CD4-positive, alpha-beta T cell treated with Interferon alpha-2 for 1 hour (primary cell): ENCODE results near the gene SH2B2.
A peak's percentile ranks its signal among the peaks of the same experiment; 100 is the strongest.

Experiments
- DNase-seq, 2 donors: peaks; one replicate each; pipeline ENCODE4 v3.0.0-alpha.2; 2020 to 2022

SH2B2 gene

GRCh38 chr7:102268635-102269034 is 18.0 kb upstream of the SH2B2 start:
- no peak for DNase-seq

DNA sequence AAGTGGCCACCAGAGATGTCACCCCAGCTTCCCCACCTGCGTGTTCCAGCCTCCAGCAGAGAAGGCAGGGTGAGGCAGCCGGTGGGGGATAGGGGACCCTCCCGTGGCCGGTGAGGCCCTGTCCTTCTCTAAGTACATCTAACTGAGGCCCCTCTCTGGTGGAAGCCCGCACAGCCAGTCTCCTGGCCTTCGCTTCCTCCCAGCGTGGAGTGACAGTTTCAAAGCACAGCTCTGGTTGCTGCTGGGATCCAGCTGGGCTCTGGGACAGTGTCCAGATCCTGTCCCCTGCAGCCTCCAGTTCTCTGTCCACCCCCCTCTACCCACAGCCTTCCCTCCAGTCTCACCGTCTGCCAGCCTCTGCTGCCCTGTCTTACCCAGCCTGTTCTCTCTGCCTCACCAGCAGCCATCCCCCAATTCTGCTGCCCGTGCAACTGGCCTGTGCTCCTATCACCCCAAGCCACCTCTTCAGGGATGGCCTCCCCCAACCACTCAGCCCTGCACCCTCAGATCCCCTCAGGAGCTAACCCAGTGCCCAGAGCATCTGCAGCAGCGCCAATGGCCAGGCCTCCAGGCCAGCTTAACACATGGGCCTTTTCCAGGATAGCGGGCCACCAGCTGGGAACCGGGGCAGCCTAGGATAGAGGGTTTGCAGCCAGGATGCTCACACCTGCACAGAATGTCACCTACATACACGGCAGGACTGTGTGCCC is 16.3 kb upstream of the SH2B2 start:
- no peak for DNase-seq

GRCh38 chr7:102271158-102271798 is 15.4 kb upstream of the SH2B2 start:
- no peak for DNase-seq

DNA sequence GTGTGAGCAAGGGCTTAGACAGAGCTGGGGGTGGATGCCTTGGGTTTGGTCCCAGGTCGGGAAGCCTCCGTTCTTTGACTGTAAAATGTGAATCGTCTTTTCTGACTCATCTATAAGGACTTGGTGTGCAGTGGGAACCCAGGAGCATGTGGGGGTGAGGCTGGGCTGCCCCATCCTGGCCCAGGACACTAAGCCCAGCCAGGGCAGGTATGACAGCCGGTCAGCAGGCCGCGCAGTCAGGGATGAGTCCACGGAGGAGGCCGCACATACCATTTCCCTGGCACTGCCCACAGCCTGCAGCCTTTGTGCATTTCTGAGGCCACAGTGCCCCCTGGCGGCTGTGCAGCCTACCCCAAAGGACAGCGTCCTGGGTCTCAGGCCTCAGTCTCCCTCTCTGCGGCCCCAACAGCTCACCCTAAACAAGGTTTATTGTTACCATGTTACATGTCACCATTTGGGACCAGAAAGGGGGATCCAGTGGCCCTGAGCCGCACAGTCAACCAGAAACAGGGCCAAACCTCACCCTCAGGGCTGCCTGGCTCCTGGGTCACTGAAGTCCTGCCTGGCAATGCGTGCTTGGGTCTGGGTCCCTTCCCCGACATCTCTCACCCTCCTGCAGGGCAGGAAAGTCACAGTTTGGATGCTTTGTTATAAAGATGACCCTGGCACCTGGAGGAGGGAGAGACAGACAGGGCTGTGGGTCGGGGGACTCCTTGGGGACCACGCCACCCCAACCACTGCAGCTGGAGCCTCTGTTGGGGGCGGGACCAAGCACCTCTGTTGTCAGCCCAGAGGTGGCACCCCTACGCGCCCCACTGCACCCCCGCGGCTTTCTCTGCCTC is 14.4 kb upstream of the SH2B2 start:
- peak; percentile 62 to 73 for DNase-seq

GRCh38 chr7:102272917-102273748 is 13.5 kb upstream of the SH2B2 start:
- DNase-seq, result no peak

DNA sequence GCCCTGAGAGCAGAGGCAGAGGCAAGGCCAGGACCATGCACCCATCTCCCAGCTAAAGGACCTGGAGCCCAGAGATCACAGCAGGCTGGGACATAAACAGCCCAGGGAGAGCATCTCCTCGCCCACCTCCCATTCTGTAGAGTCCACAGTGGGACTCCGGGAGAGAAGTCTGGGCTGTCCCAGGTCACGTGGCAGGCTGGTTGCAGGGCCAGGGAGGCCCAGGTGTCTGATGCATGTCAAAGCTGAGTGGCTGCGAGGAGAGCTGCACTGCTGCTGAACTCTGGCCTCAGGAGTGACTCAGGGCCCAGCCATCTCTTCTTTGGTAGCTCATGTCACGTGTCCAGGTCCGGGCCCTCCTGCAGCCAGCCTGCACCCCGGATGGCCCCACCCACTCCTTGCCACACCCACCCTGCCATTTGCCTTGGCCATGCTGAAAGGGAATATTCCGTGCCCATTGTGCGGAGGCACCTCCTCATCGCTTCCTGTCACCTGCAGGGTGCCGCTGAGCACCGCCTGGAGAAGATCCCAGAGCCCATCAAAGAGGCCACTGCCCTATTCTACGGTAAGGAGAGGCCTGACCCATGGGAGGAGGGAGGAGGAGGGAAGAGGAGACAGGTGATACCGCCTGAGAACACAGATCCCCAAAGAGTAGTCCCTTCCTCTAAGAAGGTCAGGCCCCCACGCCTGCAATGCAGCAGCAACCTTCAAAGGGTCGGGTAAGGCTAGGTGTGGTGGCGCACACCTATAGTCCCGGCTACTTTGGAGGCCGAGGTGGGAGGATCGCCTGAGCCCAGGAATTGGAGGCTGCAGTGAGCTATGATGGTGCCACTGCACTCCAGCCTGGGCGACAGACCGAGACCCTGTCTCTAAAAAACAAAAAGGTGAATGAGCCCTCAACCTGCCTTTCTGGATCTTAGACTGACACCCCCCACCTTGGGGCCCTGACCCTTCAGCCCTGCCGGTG is 12.6 kb upstream of the SH2B2 start:
- DNase-seq, result no peak

DNA sequence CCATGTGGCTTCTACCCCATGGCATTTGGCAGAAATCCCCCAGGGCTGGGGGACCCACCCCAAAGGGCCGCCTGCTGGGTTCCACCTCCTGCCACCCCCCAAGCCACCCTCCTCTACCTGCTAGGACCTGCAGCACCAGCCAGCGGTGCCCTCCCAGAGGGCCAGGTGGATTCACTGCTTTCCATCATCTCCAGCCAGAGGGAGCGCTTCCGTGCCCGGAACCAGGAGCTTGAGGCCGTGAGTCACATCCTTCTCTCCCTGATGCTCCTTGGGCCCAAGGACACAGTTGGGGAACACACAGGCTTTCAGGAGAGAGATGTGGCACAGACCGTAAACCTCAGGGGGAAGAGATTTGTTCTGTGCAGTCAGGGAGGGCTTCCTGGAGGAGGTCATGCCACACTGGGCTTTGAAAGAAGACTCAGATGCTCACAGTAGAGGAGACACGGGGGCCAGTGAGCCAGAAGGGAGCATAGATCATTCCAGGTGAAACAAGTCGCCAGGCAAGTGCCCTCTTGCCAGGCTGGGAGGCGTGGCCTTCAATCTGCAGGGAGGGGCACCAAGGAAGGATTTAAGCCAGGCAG is 11.5 kb upstream of the SH2B2 start:
- DNase-seq, result no peak

- DNase-seq, result no peak
These were observed 8.8 kb upstream of the SH2B2 start for GRCh38 chr7:102277901-102278300.

DNA sequence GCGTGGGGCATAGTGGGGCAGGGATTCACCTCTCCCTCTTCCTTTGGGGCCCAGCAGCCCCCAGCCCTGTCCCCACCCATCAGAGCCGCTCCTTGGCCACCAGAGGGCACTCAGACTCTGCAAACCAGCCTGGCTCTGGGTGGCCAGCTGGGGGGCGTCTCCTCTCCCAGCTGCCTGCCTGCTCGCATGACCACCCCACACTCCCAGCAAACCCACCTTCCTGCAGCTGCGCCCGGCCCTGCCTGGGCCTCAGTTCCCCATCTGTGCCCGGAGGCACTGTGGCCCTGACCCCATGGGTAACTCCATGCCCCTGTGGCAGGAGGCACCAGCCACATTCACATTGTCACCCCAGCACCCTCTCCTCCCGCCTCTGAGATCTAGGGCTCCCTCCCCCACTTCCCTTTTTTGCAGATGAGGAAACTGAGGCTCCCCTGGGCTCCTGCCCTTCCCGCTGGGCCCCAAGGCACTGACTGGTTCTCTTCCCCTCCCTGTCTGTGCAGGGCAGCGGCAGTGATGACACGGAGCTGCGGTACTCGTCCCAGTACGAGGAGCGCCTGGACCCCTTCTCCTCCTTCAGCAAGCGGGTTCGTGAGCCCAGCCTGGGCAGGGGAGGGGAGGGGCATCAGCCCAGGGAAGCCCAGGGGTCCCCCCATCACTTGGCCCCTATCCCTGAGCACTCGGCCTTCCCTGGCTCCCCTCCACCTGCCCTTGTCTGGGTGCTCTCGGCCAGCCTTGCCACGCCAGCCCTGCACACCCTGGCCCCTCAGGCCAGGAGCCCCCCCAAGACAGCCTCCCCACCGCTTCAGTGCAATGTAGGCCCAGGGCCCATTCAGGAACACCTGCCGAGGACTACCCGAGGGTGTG is 6.9 kb upstream of the SH2B2 start:
- peak; percentile 70 for DNase-seq

- DNase-seq, result no peak
These were observed 6.1 kb upstream of the SH2B2 start for GRCh38 chr7:102280521-102280920.

- no peak for DNase-seq
These were observed 4.9 kb upstream of the SH2B2 start for GRCh38 chr7:102281785-102282184.

DNA sequence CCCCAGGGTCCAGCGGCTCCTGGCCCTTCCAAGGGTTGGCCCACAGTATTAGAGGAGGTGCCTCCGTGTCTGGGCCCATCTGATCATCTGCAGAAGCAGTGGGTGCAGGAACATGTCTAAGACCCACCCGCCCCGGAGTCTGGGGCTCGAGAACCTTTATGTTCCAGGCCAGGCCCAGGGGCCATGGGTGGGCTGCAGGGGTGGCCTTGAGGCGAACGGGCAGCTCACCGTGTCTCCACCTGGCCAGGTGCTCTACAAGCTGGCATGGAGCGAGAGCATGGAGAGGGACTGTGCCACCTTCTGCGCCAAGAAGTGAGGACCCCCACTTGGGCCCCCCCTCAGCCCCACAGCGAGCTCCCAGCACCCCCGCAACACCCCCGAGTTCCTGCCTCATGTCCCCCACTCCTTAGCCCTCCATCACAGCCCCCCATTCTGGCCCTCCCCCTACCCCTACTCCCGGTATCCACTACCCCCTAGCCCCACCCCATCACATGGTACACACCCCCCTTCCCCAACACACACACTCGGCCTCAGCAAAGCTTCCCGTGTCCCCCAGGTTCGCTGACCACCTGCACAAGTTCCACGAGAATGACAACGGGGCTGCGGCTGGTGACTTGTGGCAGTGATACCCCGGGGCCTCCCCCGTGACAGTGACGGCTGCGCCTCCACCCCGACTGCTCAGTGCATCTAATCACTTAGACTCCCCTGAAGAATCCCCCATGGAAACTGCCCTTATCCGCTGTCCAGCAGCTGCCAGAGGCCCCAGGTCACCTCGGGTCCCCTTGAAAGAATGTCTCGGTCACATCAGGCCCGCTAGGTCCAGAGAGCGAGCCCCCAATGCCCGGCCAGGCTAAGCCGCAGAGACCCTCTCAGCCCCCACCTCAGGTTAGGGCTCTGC is 4.0 kb upstream of the SH2B2 start:
- no peak for DNase-seq

- DNase-seq, result no peak
These were observed 3.0 kb upstream of the SH2B2 start for GRCh38 chr7:102283477-102284189.

- DNase-seq, result peak; percentile 40 to 53
These were observed 2.3 kb upstream of the SH2B2 start for GRCh38 chr7:102284399-102284798.

DNA sequence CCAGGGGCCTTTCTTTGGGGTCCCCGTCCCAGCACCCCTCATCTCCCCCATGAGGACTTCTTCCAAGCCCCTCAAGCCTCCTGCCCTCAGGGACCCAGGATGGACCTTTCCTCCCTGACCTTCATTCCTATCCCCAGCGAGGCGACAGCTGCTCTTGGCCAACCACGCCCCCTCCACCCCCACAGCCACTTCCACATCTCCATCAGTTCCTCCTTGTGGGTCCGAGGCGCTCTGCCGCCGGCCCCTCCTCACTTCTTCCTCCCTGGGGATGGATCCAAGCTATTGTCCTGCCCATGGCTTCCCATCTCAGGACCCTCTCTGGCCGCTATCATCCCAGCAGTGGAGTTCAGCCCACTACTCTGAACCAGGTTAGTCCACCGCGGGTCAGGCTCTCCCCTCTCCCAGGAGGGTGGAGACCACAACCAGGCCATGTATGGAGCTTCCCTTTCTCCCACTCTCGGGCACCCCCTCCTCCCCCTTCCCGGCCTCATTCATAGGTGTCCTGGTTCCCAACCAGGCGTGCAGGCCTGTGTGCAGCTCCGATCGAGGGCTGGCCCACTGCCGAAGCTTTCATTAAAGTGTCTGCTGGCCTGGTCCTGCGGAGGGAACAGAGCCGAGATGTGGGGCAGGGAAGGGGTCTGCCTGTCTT is 1.7 kb upstream of the SH2B2 start:
- peak in 1 of 2 donors; percentile 46 for DNase-seq

DNA sequence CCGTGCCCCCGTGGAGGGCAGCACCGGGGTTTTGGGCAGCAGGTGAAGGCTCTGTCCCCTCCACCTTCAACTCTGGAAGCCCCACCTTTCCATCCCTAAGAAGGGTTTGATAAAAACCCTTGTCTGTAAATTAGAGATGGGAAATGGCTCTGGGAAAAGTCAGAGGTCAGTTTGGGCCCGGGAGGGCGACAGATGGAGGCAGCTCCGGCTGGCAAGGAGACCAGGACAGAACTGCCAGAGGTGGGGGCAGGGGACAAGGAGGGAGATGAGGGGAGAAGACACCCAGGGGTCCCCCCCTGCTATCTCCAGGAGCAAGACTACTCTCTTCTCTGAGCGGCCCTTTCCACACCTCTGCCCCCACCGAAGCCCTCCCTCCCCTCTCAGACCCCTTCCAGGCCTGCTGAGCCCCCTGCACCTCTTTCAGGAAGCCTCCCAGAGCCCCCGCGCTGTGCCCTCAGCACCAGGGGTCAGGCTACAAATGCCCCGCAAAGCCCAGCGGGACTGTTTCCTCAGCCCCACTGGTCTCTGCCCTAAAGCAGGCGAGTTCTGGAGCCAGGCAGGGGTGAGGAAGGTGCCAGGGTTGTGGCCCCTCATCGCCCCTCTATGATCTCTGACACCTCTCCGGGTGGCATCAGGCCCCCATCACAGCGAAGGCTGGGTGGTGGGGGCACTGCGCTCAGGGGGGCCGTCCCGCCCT is 980 bp upstream of the SH2B2 start:
- DNase-seq, result no peak
